ENCODE results near the gene CRYBG2. TPM values are rescaled to one million over a fixed set of nuclear protein-coding genes. Genes with fewer than 3 reads are reported as not detected.

CRYBG2 gene
- total RNA-seq, 2 donors from 2014 or later: 12.8 to 30.3 TPM

DNA sequence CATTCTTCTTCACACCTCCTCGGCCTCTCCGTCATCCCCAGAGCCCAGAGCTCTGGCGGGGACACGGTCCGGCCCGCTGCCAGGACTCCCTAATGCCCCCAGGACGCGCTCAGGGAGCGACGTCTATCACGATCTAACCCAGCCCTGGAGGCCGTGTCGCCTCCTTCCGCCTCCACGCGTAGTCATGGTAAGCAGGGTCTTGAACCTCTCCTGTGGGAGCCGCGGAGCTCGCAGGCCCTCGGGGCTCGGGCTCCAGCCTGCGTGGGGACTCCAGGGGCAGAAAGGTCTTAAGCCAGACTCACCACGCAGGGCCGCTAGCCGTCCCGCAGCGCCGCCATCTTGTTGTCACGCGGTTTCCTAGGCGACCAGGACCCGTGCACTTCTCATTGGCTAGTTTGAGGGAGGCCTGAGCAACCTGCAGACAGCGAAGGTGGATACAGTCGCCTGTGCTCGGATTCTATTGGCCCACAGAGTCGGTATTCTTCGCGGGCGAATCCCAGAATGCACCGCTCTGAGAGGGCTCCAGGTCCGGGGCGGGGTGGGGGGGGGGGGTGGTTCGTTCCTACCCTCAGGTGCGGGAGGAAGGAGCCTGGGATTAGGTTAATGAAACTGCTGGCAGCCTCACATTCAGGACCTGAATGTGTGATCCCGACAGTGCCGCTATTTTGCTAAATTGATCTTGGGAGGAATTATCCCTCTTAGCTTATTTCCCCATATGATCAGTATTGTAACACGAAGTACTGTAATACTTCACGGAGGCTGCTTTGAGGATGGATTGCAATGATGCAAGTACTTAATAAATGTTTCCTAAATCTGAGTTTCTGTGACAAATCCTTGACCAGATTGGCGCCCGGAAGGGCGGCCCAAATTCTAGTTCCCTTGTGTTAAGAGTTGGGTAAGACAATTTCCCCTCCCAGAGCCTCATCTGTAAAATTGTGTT, 47.4 kb downstream of the CRYBG2 start, which contains the start of gene UBXN11:
Gene UBXN11 (minus strand): TSS at position 347 of the 940 bp plus-strand sequence. CDS start 3,753 bp downstream, outside the sequence.
- TF ChIP-seq, protein P1, sequence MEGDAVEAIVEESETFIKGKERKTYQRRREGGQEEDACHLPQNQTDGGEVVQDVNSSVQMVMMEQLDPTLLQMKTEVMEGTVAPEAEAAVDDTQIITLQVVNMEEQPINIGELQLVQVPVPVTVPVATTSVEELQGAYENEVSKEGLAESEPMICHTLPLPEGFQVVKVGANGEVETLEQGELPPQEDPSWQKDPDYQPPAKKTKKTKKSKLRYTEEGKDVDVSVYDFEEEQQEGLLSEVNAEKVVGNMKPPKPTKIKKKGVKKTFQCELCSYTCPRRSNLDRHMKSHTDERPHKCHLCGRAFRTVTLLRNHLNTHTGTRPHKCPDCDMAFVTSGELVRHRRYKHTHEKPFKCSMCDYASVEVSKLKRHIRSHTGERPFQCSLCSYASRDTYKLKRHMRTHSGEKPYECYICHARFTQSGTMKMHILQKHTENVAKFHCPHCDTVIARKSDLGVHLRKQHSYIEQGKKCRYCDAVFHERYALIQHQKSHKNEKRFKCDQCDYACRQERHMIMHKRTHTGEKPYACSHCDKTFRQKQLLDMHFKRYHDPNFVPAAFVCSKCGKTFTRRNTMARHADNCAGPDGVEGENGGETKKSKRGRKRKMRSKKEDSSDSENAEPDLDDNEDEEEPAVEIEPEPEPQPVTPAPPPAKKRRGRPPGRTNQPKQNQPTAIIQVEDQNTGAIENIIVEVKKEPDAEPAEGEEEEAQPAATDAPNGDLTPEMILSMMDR (IDR thresholded peaks at IDR 0.05): no peak
- H3K27me3 ChIP-seq: no peaks in the 10 kb centered on the region
- H3K27ac ChIP-seq: peak within 1 kb of the TSS; percentile 50
- intact Hi-C loops (cut with DNase I): no loop called here
- H3K9ac ChIP-seq (ENCODE audit: low read depth in 2 of 2, low read length in 2 of 2): peak within 1 kb of the TSS; percentile 64 to 79
- peak within 1 kb of the TSS; percentile 92 for H3K4me3 ChIP-seq
- peak; percentile 95 for DNase-seq
- no peaks in the 10 kb centered on the region for H3K9me3 ChIP-seq
- no peaks in the 10 kb centered on the region for H3K36me3 ChIP-seq
- H3K4me1 ChIP-seq: peaks cover 4% of the 10 kb centered on the region

DNA sequence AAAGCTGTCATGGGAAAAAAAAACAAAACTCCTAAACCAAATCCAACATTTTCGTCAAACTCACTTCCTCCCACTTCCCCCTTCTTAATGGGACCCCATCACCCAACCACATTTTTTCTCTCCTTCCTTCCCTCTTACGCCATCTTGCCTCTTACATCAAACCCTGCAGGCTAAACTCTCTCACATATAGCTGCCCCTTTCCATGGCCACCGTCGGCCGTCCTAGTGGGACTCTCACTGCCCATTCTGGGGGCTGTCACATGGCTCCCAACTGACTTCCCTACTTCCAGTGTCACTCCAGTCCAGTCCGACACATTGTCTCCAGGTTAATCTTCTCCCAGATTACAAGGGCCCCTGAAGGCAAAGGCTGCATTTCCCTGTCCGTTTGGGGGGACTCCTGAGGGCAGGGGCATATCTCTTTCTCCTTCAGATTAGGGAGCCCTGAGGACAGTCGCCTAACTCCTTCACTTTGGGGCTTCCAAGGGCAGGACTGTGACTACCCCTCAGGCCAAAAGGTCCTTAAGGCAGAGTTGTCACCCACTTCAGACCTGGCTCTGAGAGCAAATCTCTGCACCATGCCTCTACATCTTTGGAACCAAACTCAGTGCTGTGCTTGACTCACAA, 48.2 kb downstream of the CRYBG2 start:
- DNase-seq: no peak
- intact Hi-C loops (cut with DNase I): no loop called here
- Histone ChIP-seq H3K9ac (ENCODE audit: low read depth in 2 of 2, low read length in 2 of 2) (peak overlapping the region; percentile 64 to 79), H3K27me3 (no peaks in the 10 kb centered on the region), H3K9me3 (no peaks in the 10 kb centered on the region), H3K27ac (peak overlapping the region; percentile 50), H3K4me1 (peaks cover 4% of the 10 kb centered on the region), H3K4me3 (peak overlapping the region; percentile 92), H3K36me3 (no peaks in the 10 kb centered on the region)
- TF ChIP-seq, protein P1 (IDR thresholded peaks at IDR 0.05): no peak

DNA sequence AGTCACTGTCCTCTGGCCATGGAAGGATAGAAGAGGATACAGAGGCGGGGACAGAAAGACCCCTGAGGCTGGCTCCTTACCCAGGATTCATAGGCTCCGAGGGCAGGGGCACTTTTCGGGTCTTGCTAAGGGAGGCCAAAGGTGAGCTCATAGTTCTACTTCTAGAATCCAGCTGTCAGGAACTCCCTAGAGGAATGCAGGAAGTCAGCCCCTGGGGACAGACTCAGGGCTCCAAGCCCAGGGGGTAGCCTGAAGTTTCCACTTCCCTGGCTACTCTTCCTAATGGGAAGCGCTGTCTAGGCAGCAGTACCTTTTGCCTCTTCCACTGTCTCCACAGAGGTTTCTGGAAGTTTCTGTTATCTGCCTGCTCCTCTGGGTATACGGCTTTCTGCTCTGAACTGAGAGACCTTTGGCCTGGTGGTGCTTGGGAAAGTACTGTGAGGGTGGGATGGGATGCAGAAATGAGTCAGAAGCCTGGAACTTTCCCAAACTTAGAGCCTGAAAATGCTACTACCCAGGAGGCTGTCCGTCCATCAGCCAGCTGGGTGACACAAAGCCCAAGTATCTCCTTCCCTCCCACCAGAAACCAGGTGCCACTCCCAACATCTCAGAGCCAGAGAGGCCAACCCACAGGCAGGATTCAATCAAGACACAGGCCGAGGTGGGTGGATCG, 51.1 kb downstream of the CRYBG2 start:
- H3K27me3 ChIP-seq: no peaks in the 10 kb centered on the region
- no peak overlapping the region for H3K4me3 ChIP-seq
- DNase-seq: no peak
- no peaks in the 10 kb centered on the region for H3K9me3 ChIP-seq
- TF ChIP-seq, protein P1 (IDR thresholded peaks at IDR 0.05): no peak
- H3K27ac ChIP-seq: no peak overlapping the region
- intact Hi-C loops (cut with DNase I): no loop called here
- peak overlapping the region in 1 of 2 donors; percentile 15 for H3K9ac ChIP-seq (ENCODE audit: low read depth in 2 of 2, low read length in 2 of 2)
- H3K4me1 ChIP-seq: peaks cover 4% of the 10 kb centered on the region
- H3K36me3 ChIP-seq: no peaks in the 10 kb centered on the region

DNA sequence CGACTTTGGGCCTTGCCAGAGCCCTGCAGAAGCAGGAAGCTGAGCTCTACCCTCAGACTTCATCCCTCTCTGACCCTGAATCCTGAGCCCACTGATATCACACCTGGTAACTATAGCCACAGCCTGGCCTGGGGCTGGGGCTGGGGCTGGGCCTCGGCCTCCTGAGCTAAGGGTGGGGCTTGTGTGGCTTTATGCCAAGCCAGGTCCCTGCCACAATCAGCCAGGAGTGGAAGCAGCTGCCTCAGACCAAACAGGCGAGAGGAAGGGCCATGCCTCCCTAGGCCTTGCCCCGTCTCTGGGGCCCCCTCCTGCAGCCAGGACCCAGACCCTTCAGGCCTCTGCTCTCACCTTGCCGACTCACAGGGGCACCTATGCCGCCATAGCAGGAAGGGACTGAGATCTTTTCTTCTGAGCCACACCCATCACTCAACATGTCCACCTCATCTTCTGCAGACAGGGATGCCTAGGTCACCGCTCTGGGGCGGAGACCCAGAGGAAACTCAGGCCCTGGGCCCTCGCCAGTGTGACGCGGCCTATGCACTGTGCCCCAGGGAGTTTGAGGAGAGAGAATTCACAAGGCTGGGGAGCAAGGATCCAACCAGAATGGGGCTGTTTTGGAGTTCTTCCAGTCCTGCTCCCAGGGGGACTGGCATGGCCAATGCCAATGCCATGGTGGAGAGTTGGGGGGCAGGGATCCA, 53.2 kb downstream of the CRYBG2 start:
- intact Hi-C loops (cut with DNase I): no loop called here
- Histone ChIP-seq H3K9me3 (no peaks in the 10 kb centered on the region), H3K4me3 (no peak overlapping the region), H3K9ac (ENCODE audit: low read depth in 2 of 2, low read length in 2 of 2) (no peak overlapping the region), H3K36me3 (no peaks in the 10 kb centered on the region), H3K27me3 (no peaks in the 10 kb centered on the region), H3K27ac (no peak overlapping the region), H3K4me1 (peaks cover 2% of the 10 kb centered on the region)
- no peak for DNase-seq
- TF ChIP-seq, protein P1 (IDR thresholded peaks at IDR 0.05): no peak

DNA sequence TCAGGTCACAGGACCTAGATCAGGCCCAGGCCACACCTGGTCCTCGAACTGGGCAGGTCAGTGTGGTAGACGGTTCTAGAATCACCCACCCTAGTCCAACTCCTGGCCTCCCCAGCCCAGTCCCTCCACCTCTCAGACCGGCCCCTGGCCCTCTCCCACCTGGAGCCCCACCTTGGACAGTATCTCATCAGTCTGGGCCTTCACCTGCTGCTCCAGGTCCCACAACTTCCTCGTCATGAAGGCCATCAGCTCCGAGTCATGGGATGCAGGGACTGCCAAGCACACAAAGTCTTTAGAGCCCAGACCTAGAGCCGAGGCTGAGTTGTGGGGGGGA, 56.2 kb downstream of the CRYBG2 start:
- Histone ChIP-seq H3K9ac (ENCODE audit: low read depth in 2 of 2, low read length in 2 of 2) (no peak overlapping the region), H3K4me1 (no peaks in the 10 kb centered on the region), H3K27ac (no peak overlapping the region), H3K27me3 (no peaks in the 10 kb centered on the region), H3K36me3 (no peaks in the 10 kb centered on the region), H3K9me3 (no peaks in the 10 kb centered on the region), H3K4me3 (no peak overlapping the region)
- no peak for DNase-seq
- TF ChIP-seq, protein P1 (IDR thresholded peaks at IDR 0.05): no peak
- intact Hi-C loops (cut with DNase I): no loop called here
